ENCODE results near the gene PWWP2B. TPM values are rescaled to one million over a fixed set of nuclear protein-coding genes. Genes with fewer than 3 reads are reported as not detected.

The PWWP2B gene
- total and polyA plus RNA-seq, 2 experiments from 2014 or later = 11.8 to 35.7 TPM

- TF ChIP-seq CTCF (IDR thresholded peaks at IDR 0.05; ENCODE audit: low read depth, low read length) = no peak
- no peak for DNase-seq (ENCODE audit: low read depth in 1 of 2, low spot score in 1 of 2)
- Histone ChIP-seq H3K27ac (no peak overlapping the region), H3K4me1 (ENCODE audit: low read depth) (no peaks in the 10 kb centered on the region), H3K27me3 (no peaks in the 10 kb centered on the region), H3K9me3 (ENCODE audit: low read depth) (no peaks in the 10 kb centered on the region), H3K36me3 (no peaks in the 10 kb centered on the region), H3K4me3 (no peak overlapping the region)
Observed at GRCh38 chr10:132440791-132441565, 44.0 kb downstream of the PWWP2B start.

GRCh38 chr10:132441818-132442524 lies 45.0 kb downstream of the PWWP2B start:
- no peaks in the 10 kb centered on the region for H3K9me3 ChIP-seq (ENCODE audit: low read depth)

GRCh38 chr10:132442636-132443035 lies 45.6 kb downstream of the PWWP2B start:
- TF ChIP-seq CTCF (IDR thresholded peaks at IDR 0.05; ENCODE audit: low read depth, low read length) = no peak
- Histone ChIP-seq H3K4me3 (no peak overlapping the region), H3K27me3 (no peaks in the 10 kb centered on the region), H3K36me3 (no peaks in the 10 kb centered on the region), H3K9me3 (ENCODE audit: low read depth) (no peaks in the 10 kb centered on the region), H3K4me1 (ENCODE audit: low read depth) (peaks cover 15% of the 10 kb centered on the region), H3K27ac (no peak overlapping the region)
- no peak for DNase-seq (ENCODE audit: low read depth in 1 of 2, low spot score in 1 of 2)

More at GRCh38 chr10:132441818-132442524, 45.0 kb downstream of the PWWP2B start:
- Histone ChIP-seq H3K4me1 (ENCODE audit: low read depth) (peaks cover 8% of the 10 kb centered on the region), H3K36me3 (no peaks in the 10 kb centered on the region), H3K4me3 (no peak overlapping the region), H3K27me3 (no peaks in the 10 kb centered on the region), H3K27ac (no peak overlapping the region)
- no peak for TF ChIP-seq CTCF (IDR thresholded peaks at IDR 0.05; ENCODE audit: low read depth, low read length)
- DNase-seq (ENCODE audit: low read depth in 1 of 2, low spot score in 1 of 2) = no peak

GRCh38 chr10:132443605-132443982 lies 46.6 kb downstream of the PWWP2B start:
- peaks cover 20% of the 10 kb centered on the region for H3K4me1 ChIP-seq (ENCODE audit: low read depth)

More at GRCh38 chr10:132443605-132443982, 46.6 kb downstream of the PWWP2B start:
- H3K9me3 ChIP-seq (ENCODE audit: low read depth) = no peaks in the 10 kb centered on the region
- H3K4me3 ChIP-seq = no peak overlapping the region
- peak in 1 of 2 donors; percentile 50 for DNase-seq (ENCODE audit: low read depth in 1 of 2, low spot score in 1 of 2)
- no peaks in the 10 kb centered on the region for H3K27me3 ChIP-seq
- H3K36me3 ChIP-seq = no peaks in the 10 kb centered on the region
- H3K27ac ChIP-seq = no peak overlapping the region
- peak; percentile 53 for TF ChIP-seq CTCF (IDR thresholded peaks at IDR 0.05; ENCODE audit: low read depth, low read length)
